HG02981 (cell line): ENCODE measurements around the gene SLC29A3.
"Not testable (repeated sequence)": the region's sequence is repeated elsewhere in the genome, so short reads cannot be mapped to it uniquely, and the experiment has no call there.

Source experiments
- ATAC-seq: cut with Tn5 transposase; IDR thresholded peaks from one replicate; pipeline ENCODE4 v1.9.1; 2021; ENCODE audit warnings: mild to moderate bottlenecking, moderate library complexity; ENCODE audit not compliant: unreplicated experiment

The SLC29A3 gene

GRCh38 chr10:71283410-71283809 is 35.6 kb upstream of the SLC29A3 start:
- no peak for ATAC-seq

DNA sequence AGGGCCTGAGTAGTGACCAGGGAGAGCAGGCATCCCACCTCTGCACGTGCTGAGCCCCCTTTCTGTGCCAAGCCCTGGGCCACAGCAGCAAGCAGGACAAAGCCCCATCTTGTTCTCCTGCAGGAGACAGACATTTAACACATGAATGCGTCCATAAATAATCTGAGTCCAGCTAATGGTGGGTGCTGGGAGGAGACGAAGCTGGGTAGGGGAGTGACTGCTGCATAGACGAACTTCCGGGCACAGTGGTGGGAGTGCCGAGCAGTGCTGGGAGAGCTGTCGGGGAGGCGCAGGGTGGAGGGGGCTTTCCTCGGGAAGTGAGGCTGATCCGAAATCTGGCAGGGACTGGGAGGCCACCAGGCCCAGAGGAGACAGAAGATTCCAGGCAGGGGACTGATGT is 35.2 kb upstream of the SLC29A3 start:
- no peak for ATAC-seq

DNA sequence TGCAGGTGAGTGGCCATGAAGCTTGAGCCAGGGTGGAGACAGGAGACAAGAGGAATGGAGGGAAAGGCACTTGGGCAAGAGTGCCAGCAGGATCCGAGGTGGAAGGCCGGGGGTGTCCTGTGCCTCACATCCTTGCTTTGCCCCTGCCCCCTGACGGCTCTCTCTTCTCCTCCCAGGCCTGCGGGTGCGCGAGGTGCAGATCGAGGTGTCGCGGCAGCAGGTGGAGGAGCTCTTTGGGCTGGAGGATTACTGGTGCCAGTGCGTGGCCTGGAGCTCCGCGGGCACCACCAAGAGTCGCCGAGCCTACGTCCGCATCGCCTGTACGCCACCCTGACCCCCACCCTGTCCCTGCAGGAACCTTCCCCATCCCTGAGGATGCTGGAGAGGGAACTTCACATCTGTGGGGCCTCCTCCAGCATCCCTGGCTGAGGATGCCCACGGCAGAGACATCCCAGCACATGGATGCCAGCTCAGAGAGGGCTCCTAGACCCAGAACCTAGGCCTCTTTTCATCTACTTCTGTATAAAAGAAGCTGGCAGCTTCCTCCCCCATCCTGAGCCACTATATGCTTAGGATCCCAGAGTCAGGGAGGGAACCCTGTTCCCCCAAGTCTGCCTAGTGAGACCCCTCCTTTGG is 34.4 kb upstream of the SLC29A3 start:
- ATAC-seq: no peak

- no peak for ATAC-seq
These were observed 33.9 kb upstream of the SLC29A3 start for GRCh38 chr10:71285180-71285545.

GRCh38 chr10:71285986-71286385 is 33.1 kb upstream of the SLC29A3 start:
- ATAC-seq: no peak

- no peak for ATAC-seq
These were observed 32.4 kb upstream of the SLC29A3 start for GRCh38 chr10:71286521-71287294.

- ATAC-seq: no peak
These were observed 31.6 kb upstream of the SLC29A3 start for GRCh38 chr10:71287456-71287855.

GRCh38 chr10:71288461-71288860 is 30.6 kb upstream of the SLC29A3 start:
- ATAC-seq: no peak

DNA sequence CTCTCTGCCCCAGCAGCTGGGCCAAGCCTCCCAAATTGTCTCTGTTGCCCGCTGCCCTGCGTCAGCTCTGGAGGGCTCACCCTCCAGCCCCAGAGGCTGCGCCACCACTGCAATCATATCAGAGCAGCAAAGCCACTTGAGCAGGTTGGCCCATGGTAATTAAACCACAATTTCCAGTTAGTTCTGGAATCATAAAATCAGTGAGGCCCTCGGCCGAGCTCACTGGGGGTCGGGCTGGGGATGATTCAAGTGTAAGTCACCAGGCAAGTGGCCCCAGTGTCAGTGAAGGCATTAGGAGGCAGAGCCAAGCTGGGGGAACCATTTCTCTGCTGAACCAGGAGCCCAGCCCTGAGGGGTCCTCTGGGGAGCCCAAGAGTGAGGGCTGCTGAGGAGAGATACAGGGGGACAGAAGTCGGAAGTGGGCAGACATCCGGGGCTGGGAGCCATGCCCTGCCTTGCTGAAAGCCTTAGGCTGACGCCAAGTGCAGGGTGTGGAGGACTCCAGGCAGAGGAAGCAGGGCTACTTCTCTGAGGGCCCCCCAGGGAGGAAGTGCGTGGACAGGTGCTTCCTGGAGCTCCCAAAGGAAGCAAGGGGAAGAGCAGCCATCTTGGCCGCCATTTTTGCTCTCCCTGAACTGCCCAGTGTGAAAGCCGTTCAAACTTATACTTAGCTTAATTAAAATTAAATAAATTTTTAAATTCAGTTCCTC is 29.5 kb upstream of the SLC29A3 start:
- ATAC-seq: no peak

- ATAC-seq: no peak
These were observed 28.7 kb upstream of the SLC29A3 start for GRCh38 chr10:71290331-71290730.

- ATAC-seq: no peak
These were observed 28.1 kb upstream of the SLC29A3 start for GRCh38 chr10:71290806-71291527.

DNA sequence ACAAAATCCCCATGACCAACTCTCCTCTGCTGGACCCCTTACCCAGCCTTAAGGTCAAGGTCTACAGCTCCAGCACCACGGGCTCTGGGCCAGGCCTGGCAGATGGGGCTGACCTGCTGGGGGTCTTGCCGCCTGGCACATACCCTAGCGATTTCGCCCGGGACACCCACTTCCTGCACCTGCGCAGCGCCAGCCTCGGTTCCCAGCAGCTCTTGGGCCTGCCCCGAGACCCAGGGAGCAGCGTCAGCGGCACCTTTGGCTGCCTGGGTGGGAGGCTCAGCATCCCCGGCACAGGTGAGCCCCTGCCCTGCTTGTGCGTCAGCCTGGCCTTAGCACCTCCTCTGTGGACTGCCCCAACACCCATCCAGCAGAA is 27.5 kb upstream of the SLC29A3 start:
- ATAC-seq: no peak

GRCh38 chr10:71292624-71293445 is 26.2 kb upstream of the SLC29A3 start:
- no peak for ATAC-seq

DNA sequence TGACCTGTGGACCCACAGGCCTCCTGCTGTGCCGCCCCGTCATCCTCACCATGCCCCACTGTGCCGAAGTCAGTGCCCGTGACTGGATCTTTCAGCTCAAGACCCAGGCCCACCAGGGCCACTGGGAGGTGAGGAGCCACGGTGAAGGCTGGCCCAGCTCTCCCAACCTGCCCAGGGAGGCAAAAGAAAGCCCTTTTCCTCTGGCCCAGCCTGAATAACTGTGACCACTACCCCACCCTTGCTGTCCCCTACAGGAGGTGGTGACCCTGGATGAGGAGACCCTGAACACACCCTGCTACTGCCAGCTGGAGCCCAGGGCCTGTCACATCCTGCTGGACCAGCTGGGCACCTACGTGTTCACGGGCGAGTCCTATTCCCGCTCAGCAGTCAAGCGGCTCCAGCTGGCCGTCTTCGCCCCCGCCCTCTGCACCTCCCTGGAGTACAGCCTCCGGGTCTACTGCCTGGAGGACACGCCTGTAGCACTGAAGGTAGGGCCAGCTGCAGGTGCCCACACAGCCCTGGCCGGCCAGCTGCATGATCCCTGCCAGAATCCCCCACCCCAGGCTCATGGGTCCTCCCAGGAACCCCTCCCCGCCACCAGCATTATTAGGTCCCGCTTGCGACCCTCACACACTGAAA is 25.5 kb upstream of the SLC29A3 start:
- ATAC-seq: no peak

GRCh38 chr10:71294091-71294561 is 24.9 kb upstream of the SLC29A3 start:
- no peak for ATAC-seq

- no peak for ATAC-seq
These were observed 24.2 kb upstream of the SLC29A3 start for GRCh38 chr10:71294856-71295255.

GRCh38 chr10:71295641-71296040 is 23.4 kb upstream of the SLC29A3 start:
- no peak for ATAC-seq

DNA sequence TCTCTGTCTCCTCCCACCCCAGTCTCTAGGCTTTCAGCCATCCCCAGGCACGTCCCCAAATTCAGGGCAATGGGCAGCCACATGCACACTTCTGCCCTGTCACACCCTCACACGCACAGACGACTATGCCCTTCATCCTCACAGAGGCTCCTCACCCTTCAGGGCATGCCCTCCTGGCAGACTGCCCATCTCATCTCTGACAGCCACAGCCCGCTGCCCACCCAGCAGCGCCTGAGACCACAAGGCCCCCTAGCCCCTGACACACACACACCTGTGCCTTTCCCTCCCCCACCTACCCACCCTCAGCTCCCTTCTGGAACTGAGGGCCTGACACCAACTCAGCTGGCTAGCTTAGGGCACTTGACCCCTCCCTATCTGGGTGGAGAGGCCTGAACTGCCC is 23.0 kb upstream of the SLC29A3 start:
- no peak for ATAC-seq

DNA sequence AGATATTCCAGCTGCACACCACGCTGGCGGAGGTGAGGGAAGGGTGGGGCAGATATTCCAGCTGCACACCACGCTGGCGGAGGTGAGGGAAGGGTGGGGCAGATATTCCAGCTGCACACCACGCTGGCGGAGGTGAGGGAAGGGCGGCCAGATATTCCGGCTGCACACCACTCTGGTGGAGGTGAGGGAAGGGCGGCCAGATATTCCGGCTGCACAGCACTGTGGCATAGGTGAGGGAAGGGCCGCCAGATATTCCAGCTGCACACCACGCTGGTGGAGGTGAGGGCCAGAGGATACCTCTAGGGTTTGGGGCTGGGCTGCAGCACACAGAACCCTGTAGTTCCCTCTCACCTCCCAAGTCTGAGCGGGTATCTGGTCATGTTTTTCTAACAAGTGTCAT is 22.2 kb upstream of the SLC29A3 start:
- not testable (repeated sequence) for ATAC-seq

DNA sequence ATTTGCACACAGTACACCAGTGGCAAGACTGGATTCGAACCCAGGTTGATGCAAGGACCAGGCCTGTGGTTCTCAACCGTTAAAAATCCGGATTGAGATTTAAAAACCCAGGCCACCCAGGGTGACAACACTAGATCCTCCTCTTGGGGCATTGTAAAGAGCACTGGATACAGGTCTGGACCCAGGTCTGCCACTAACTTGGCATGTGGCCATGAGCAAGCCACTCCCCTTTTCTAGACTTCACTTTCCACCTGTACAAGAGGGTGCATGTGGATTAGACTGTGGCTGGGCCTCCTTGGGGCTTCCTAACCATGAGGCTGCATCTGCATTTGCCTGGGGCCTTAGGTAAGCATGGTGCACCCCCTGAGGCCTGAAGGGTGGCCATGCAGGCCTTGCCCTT is 21.7 kb upstream of the SLC29A3 start:
- no peak for ATAC-seq
